A549 (cell line): ENCODE measurements around the gene POU3F3. TPM values are rescaled to one million over a fixed set of nuclear protein-coding genes. Genes with fewer than 3 reads are reported as not detected.

Experiments used
- ATAC-seq, 2 experiments: fragments of 200-7000 bp in 1 of 2; fragments of >200 bp in 1 of 2; cut with Nextera tagmentation in 1 of 2; cut with Tn5 transposase in 1 of 2; 3 replicates each; pipeline versions ENCODE4 v1.8.0 to v1.9.1; 2018 to 2020; ENCODE audit warnings: mild to moderate bottlenecking in 1 of 2, moderate library complexity in 1 of 2
- CTCF ChIA-PET: fragments of 300-600 bp; sonication (Branson Sonifier 250); formaldehyde crosslinking; extraction: SDS; loops from one replicate; lab custom pipeline; 2021; ENCODE audit warnings: antibody characterized with exemption, inconsistent platforms; lab: Yijun Ruan, JAX
- POLR2A ChIA-PET: fragments of 350-600 bp; formaldehyde crosslinking; extraction: SDS; loops from one replicate; lab custom pipeline; 2021; ENCODE audit warnings: antibody characterized with exemption, inconsistent platforms; lab: Yijun Ruan, JAX
- DNase-seq, 2 experiments: peaks; one replicate each; pipeline versions ENCODE4 v3.0.0 to v3.0.0-alpha.2; 2011 to 2016; ENCODE audit warnings: low read depth in 1 of 2, low spot score in 1 of 2
- FAIRE-seq: peaks from 2 replicates; lab custom pipeline; 2011; peaks lifted over from hg19 to GRCh38; lab: Jason Lieb, UNC
- H3K27ac ChIP-seq, 2 experiments: fragments of >200 bp; sonication (Bioruptor Twin); formaldehyde crosslinking; 3 replicates each; pipeline ENCODE4 v1.5.1; 2016 to 2017
- H3K4me1 ChIP-seq: fragments of >200 bp; sonication (Bioruptor Twin); formaldehyde crosslinking; 3 replicates; pipeline ENCODE4 v1.6.1; 2016
- H3K4me2 ChIP-seq: fragments of >200 bp; sonication (Bioruptor Twin); formaldehyde crosslinking; 3 replicates; pipeline ENCODE4 v1.6.1; 2016
- H3K4me3 ChIP-seq: fragments of >200 bp; sonication (Bioruptor Twin); formaldehyde crosslinking; 3 replicates; pipeline ENCODE4 v1.5.1; 2016
- H3K9me3 ChIP-seq: fragments of >200 bp; sonication (Bioruptor Twin); formaldehyde crosslinking; 3 replicates; pipeline ENCODE4 v1.6.1; 2016
- BHLHE40 ChIP-seq: IDR thresholded peaks from 2 replicates; pipeline ENCODE4 v1.6.1; 2012; ENCODE audit warnings: low read depth, low read length, inconsistent platforms
- CBX2 ChIP-seq: fragments of 200-600 bp; sonication (generic); IDR thresholded peaks from 2 replicates; pipeline ENCODE4 v1.6.1; 2016; ENCODE audit warnings: low read depth, mild to moderate bottlenecking, borderline replicate concordance
- EHMT2 ChIP-seq: fragments of 200-600 bp; sonication (generic); IDR thresholded peaks from 2 replicates; pipeline ENCODE4 v1.6.1; 2016; ENCODE audit warnings: antibody characterized with exemption, low read depth, mild to moderate bottlenecking, moderate library complexity
- ESRRA ChIP-seq: fragments of 150-350 bp; IDR thresholded peaks from 2 replicates; pipeline ENCODE4 v1.6.1; 2014; ENCODE audit warnings: mild to moderate bottlenecking, low read length, borderline replicate concordance
- FOSL2 ChIP-seq, 2 experiments: fragments of 450-650 bp in 1 of 2; fragments of >200 bp in 1 of 2; sonication (Bioruptor Twin) in 1 of 2; formaldehyde crosslinking; IDR thresholded peaks; 2 replicates each; pipeline versions ENCODE4 v1.5.0 to v1.6.1; 2016 to 2020; ENCODE audit warnings: mild to moderate bottlenecking in 1 of 2, moderate library complexity in 1 of 2
- FOXS1 ChIP-seq: fragments of 250-450 bp; sonication (Bioruptor Pico); IDR thresholded peaks from 2 replicates; pipeline ENCODE4 v1.5.0; 2020; ENCODE audit warnings: mild to moderate bottlenecking, moderate library complexity
- GATA3 ChIP-seq: IDR thresholded peaks from 2 replicates; pipeline ENCODE4 v1.6.1; 2012; ENCODE audit warnings: borderline replicate concordance
- HDAC2 ChIP-seq: fragments of 200-600 bp; sonication (generic); IDR thresholded peaks from 2 replicates; pipeline ENCODE4 v1.6.1; 2016
- HOXA7 ChIP-seq: fragments of 250-450 bp; sonication (Bioruptor Pico); IDR thresholded peaks from 2 replicates; pipeline ENCODE4 v1.5.0; 2020; ENCODE audit warnings: mild to moderate bottlenecking, moderate library complexity
- KDM1A ChIP-seq: fragments of 200-600 bp; sonication (generic); IDR thresholded peaks from 2 replicates; pipeline ENCODE4 v1.6.1; 2016; ENCODE audit warnings: low read depth, mild to moderate bottlenecking
- KDM5A ChIP-seq: fragments of 200-600 bp; sonication (generic); IDR thresholded peaks from 2 replicates; pipeline ENCODE4 v1.6.1; 2016; ENCODE audit warnings: antibody characterized with exemption, mild to moderate bottlenecking
- PHF8 ChIP-seq: fragments of 200-600 bp; sonication (generic); IDR thresholded peaks from 2 replicates; pipeline ENCODE4 v1.6.1; 2016; ENCODE audit warnings: low read depth, mild to moderate bottlenecking, antibody characterized with exemption, moderate library complexity, borderline replicate concordance
- POLR2A ChIP-seq: IDR thresholded peaks from 2 replicates; pipeline ENCODE4 v1.6.1; 2012; ENCODE audit warnings: mild to moderate bottlenecking, low read length
- POLR2AphosphoS2 ChIP-seq: conservative IDR thresholded peaks from 2 replicates; pipeline ENCODE4 v1.6.1; 2012; ENCODE audit warnings: low read length, improper control_type of control experiment, inconsistent platforms
- RAD21 ChIP-seq, 2 experiments: fragments of >200 bp in 1 of 2; sonication (Bioruptor Twin) in 1 of 2; formaldehyde crosslinking in 1 of 2; IDR thresholded peaks in 1 of 2; conservative IDR thresholded peaks in 1 of 2; 2 replicates in 1 of 2; 3 replicates in 1 of 2; pipeline ENCODE4 v1.6.1; 2012 to 2018; ENCODE audit warnings: inconsistent platforms in 1 of 2
- RARB ChIP-seq: fragments of 250-450 bp; sonication (Bioruptor Pico); IDR thresholded peaks from 2 replicates; pipeline ENCODE4 v1.8.0; 2021; ENCODE audit warnings: mild to moderate bottlenecking, moderate library complexity
- RCOR1 ChIP-seq: fragments of 150-350 bp; IDR thresholded peaks from 2 replicates; pipeline ENCODE4 v1.6.1; 2014; ENCODE audit warnings: antibody characterized with exemption, low read length, low read depth
- RNF2 ChIP-seq: fragments of 200-600 bp; sonication (generic); IDR thresholded peaks from 2 replicates; pipeline ENCODE4 v1.6.1; 2016; ENCODE audit warnings: low read depth, mild to moderate bottlenecking, antibody characterized with exemption, moderate library complexity, borderline replicate concordance
- SMC3 ChIP-seq: fragments of >200 bp; sonication (Bioruptor Twin); formaldehyde crosslinking; IDR thresholded peaks from 3 replicates; pipeline ENCODE4 v1.6.1; 2018; ENCODE audit warnings: inconsistent platforms
- SREBF2 ChIP-seq: fragments of 450-650 bp; IDR thresholded peaks from 2 replicates; pipeline ENCODE4 v1.6.1; 2014; ENCODE audit warnings: mild to moderate bottlenecking, moderate library complexity
- TP53 ChIP-seq: fragments of 250-450 bp; sonication (Bioruptor Pico); IDR thresholded peaks from 2 replicates; pipeline ENCODE4 v1.5.0; 2021; ENCODE audit warnings: mild to moderate bottlenecking, moderate library complexity
- ZC3H11A ChIP-seq: fragments of 450-650 bp; IDR thresholded peaks from 2 replicates; pipeline ENCODE4 v1.6.1; 2014; ENCODE audit warnings: antibody characterized with exemption, mild to moderate bottlenecking
- ZNF302 ChIP-seq: fragments of 250-450 bp; sonication (Bioruptor Pico); IDR thresholded peaks from 2 replicates; pipeline ENCODE4 v1.9.0; 2021; ENCODE audit warnings: inconsistent platforms, mild to moderate bottlenecking, moderate library complexity
- WGBS: methylation state at CpG from one replicate; pipeline ENCODE4 v1.1.6; 2017; ENCODE audit errors: missing lambda C conversion rate; 5-methylcytosine and 5-hydroxymethylcytosine counted together
- polyA plus RNA-seq, 4 experiments: library from polyadenylated mRNA; depleted of rRNA in 3 of 4; stranded (reverse); fragments of >200 nt; fragmentation: RNase III in 1 of 4; extraction: RNeasy Plus Mini Kit Qiagen cat#74134 plus additional on column Dnase treatment in 1 of 4; gene quantifications; 2 replicates in 3 of 4; 3 replicates in 1 of 4; pipeline ENCODE4 v1.2.3, GENCODE V29; 2011 to 2017
- TF ChIP-seq, protein P1 (sequence below): fragments of 450-650 bp; IDR thresholded peaks from 2 replicates; pipeline ENCODE4 v1.6.1; 2014; ENCODE audit warnings: antibody characterized with exemption
- TF ChIP-seq, protein P2 (sequence below): IDR thresholded peaks from 2 replicates; pipeline ENCODE4 v1.6.1; 2012; ENCODE audit warnings: low read depth, borderline replicate concordance
- TF ChIP-seq, protein P3 (sequence below): IDR thresholded peaks from 2 replicates; pipeline ENCODE4 v1.6.1; 2012
- TF ChIP-seq, protein P4 (sequence below): fragments of 200-600 bp; sonication (generic); IDR thresholded peaks from 2 replicates; pipeline ENCODE4 v1.6.1; 2016; ENCODE audit warnings: antibody characterized with exemption, mild to moderate bottlenecking, moderate library complexity

Gene POU3F3
- polyA plus RNA-seq, 2 of the 4 experiments (the other 2 are of a cell fraction): 0.03 TPM; not detected in 1

DNA sequence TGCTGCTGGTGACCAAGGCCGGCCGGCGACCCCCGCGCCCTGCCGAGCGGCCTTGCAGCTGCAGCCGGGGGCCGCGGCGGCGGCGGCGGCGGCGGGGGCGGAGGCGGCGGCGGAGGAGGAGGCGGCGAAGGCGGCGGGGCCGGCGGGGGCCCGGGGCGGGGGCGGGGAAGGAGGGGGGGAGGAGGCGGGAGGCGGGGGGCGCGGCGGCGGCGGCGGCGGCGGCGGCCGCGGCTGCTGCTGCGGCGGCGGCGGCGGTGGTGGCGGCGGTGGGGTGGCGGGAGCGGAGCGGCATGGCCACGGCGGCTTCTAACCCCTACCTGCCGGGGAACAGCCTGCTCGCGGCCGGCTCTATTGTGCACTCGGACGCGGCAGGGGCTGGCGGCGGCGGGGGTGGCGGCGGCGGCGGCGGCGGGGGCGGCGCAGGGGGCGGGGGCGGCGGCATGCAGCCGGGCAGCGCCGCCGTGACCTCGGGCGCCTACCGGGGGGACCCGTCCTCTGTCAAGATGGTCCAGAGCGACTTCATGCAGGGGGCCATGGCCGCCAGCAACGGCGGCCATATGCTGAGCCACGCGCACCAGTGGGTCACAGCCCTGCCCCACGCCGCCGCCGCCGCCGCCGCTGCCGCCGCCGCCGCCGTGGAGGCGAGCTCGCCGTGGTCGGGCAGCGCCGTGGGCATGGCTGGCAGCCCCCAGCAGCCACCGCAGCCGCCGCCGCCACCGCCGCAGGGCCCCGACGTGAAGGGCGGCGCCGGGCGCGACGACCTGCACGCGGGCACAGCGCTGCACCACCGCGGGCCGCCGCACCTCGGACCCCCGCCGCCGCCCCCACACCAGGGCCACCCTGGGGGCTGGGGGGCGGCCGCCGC is 1.5 kb downstream of the POU3F3 start:
- Histone ChIP-seq H3K4me1 (peaks cover 12% of the 10 kb centered on the region; the same call in 1 of the 3 replicates), H3K9me3 (no peaks in the 10 kb centered on the region), H3K4me3 (peak overlapping the region; percentile 44), H3K27ac (no peak overlapping the region), H3K4me2 (peak overlapping the region; percentile 91)
- TF ChIP-seq, protein P1, sequence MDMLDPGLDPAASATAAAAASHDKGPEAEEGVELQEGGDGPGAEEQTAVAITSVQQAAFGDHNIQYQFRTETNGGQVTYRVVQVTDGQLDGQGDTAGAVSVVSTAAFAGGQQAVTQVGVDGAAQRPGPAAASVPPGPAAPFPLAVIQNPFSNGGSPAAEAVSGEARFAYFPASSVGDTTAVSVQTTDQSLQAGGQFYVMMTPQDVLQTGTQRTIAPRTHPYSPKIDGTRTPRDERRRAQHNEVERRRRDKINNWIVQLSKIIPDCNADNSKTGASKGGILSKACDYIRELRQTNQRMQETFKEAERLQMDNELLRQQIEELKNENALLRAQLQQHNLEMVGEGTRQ: no peak
- no peak for TF ChIP-seq GATA3
- no peak for TF ChIP-seq HOXA7 (CRISPR knock-in tag)
- TF ChIP-seq TP53 (CRISPR knock-in tag): no peak
- TF ChIP-seq FOSL2 (IDR thresholded peaks at IDR 0.05): no peak
- TF ChIP-seq FOSL2 (CRISPR knock-in tag; IDR thresholded peaks at IDR 0.05): no peak
- TF ChIP-seq RCOR1: no peak
- TF ChIP-seq POLR2A: no peak
- TF ChIP-seq, protein P2, sequence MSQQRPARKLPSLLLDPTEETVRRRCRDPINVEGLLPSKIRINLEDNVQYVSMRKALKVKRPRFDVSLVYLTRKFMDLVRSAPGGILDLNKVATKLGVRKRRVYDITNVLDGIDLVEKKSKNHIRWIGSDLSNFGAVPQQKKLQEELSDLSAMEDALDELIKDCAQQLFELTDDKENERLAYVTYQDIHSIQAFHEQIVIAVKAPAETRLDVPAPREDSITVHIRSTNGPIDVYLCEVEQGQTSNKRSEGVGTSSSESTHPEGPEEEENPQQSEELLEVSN: no peak
- no peak for TF ChIP-seq ESRRA
- TF ChIP-seq ZC3H11A: no peak
- no peak for TF ChIP-seq SREBF2
- no peak for TF ChIP-seq PHF8
- TF ChIP-seq RAD21 (conservative IDR thresholded peaks at IDR 0.05 in 1 of 2, IDR thresholded peaks at IDR 0.05 in 1 of 2): no peak
- no peak for TF ChIP-seq POLR2AphosphoS2
- TF ChIP-seq BHLHE40: no peak
- TF ChIP-seq RNF2: no peak
- no peak for TF ChIP-seq KDM5A
- no peak for TF ChIP-seq CBX2
- ChIA-PET CTCF (no interaction called here), POLR2A (no interaction called here)
- DNase-seq (no peak), FAIRE-seq (no peak), ATAC-seq (no peak)
- WGBS: 100% methylated on average over 4 of the region's 135 CpGs

DNA sequence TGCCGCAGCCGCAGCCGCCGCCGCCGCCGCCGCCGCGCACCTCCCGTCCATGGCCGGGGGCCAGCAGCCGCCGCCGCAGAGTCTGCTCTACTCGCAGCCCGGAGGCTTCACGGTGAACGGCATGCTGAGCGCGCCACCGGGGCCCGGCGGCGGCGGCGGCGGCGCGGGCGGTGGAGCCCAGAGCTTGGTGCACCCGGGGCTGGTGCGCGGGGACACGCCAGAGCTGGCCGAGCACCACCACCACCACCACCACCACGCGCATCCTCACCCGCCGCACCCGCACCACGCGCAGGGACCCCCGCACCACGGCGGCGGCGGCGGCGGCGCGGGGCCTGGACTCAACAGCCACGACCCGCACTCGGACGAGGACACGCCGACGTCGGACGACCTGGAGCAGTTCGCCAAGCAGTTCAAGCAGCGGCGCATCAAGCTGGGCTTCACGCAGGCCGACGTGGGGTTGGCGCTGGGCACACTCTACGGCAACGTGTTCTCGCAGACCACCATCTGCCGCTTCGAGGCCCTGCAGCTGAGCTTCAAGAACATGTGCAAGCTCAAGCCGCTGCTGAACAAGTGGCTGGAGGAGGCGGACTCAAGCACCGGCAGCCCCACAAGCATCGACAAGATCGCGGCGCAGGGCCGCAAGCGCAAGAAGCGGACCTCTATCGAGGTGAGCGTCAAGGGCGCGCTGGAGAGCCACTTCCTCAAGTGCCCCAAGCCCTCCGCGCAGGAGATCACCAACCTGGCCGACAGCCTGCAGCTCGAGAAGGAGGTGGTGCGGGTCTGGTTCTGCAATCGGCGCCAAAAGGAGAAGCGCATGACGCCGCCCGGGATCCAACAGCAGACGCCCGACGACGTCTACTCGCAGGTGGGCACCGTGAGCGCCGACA is 2.4 kb downstream of the POU3F3 start:
- Histone ChIP-seq H3K4me3 (peak overlapping the region; percentile 23; the same call in 2 of the 3 replicates), H3K4me1 (peaks cover 12% of the 10 kb centered on the region; the same call in 1 of the 3 replicates), H3K9me3 (no peaks in the 10 kb centered on the region), H3K27ac (no peak overlapping the region), H3K4me2 (peak overlapping the region; percentile 74)
- ChIA-PET POLR2A (no interaction called here), CTCF (no interaction called here)
- TF ChIP-seq EHMT2 (no peak), KDM1A (no peak), POLR2A (no peak), HDAC2 (0 out of 2 replicates have a peak, but pooled peaks have one; percentile 37)
- ATAC-seq (no peak), DNase-seq (peak in 1 of 2 experiments; percentile 33), FAIRE-seq (no peak)
- WGBS: 52% methylated on average over 33 of the region's 106 CpGs

DNA sequence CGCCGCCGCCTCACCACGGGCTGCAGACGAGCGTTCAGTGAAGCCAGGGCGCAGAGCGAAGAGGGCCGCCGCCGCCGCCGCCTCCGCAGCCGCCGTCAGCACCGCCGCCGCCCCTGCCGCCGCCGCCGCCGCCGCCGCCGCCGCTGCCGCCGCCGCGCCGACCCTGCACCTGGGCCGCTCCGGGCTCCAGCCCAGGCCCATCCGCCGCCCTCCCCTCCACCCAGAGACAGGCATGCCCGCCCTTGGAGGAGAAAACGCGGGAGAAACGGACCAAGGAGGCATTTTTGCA is 3.0 kb downstream of the POU3F3 start:
- CTCF ChIA-PET: no interaction called here

More for the DNA sequence above, 3.0 kb downstream of the POU3F3 start:
- Histone ChIP-seq H3K9me3 (no peaks in the 10 kb centered on the region), H3K4me2 (peak overlapping the region; percentile 74), H3K27ac (no peak overlapping the region), H3K4me1 (peaks cover 12% of the 10 kb centered on the region; the same call in 1 of the 3 replicates), H3K4me3 (peak overlapping the region; percentile 32; the same call in 1 of the 3 replicates)
- no peak for FAIRE-seq
- 27% methylated on average over 15 of the region's 41 CpGs for WGBS
- no peak; a peak in 1 of 6 replicates for ATAC-seq
- TF ChIP-seq, protein P3, sequence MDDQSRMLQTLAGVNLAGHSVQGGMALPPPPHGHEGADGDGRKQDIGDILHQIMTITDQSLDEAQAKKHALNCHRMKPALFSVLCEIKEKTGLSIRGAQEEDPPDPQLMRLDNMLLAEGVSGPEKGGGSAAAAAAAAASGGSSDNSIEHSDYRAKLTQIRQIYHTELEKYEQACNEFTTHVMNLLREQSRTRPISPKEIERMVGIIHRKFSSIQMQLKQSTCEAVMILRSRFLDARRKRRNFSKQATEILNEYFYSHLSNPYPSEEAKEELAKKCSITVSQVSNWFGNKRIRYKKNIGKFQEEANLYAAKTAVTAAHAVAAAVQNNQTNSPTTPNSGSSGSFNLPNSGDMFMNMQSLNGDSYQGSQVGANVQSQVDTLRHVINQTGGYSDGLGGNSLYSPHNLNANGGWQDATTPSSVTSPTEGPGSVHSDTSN: no peak
- TF ChIP-seq TP53 (CRISPR knock-in tag): no peak
- TF ChIP-seq RARB (CRISPR knock-in tag): no peak
- TF ChIP-seq ZNF302 (CRISPR knock-in tag): no peak
- TF ChIP-seq FOXS1: no peak
- TF ChIP-seq, protein P4, sequence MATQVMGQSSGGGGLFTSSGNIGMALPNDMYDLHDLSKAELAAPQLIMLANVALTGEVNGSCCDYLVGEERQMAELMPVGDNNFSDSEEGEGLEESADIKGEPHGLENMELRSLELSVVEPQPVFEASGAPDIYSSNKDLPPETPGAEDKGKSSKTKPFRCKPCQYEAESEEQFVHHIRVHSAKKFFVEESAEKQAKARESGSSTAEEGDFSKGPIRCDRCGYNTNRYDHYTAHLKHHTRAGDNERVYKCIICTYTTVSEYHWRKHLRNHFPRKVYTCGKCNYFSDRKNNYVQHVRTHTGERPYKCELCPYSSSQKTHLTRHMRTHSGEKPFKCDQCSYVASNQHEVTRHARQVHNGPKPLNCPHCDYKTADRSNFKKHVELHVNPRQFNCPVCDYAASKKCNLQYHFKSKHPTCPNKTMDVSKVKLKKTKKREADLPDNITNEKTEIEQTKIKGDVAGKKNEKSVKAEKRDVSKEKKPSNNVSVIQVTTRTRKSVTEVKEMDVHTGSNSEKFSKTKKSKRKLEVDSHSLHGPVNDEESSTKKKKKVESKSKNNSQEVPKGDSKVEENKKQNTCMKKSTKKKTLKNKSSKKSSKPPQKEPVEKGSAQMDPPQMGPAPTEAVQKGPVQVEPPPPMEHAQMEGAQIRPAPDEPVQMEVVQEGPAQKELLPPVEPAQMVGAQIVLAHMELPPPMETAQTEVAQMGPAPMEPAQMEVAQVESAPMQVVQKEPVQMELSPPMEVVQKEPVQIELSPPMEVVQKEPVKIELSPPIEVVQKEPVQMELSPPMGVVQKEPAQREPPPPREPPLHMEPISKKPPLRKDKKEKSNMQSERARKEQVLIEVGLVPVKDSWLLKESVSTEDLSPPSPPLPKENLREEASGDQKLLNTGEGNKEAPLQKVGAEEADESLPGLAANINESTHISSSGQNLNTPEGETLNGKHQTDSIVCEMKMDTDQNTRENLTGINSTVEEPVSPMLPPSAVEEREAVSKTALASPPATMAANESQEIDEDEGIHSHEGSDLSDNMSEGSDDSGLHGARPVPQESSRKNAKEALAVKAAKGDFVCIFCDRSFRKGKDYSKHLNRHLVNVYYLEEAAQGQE: no peak
- no peak for TF ChIP-seq SMC3
- no peak for DNase-seq
- POLR2A ChIA-PET: no interaction called here
